HG02759 (cell line): ENCODE results near the gene HIKESHI.

Experiments used
- ATAC-seq: cut with Tn5 transposase; IDR thresholded peaks from one replicate; pipeline ENCODE4 v1.9.1; 2021; ENCODE audit warnings: mild to moderate bottlenecking, moderate library complexity; ENCODE audit not compliant: unreplicated experiment

HIKESHI gene

DNA sequence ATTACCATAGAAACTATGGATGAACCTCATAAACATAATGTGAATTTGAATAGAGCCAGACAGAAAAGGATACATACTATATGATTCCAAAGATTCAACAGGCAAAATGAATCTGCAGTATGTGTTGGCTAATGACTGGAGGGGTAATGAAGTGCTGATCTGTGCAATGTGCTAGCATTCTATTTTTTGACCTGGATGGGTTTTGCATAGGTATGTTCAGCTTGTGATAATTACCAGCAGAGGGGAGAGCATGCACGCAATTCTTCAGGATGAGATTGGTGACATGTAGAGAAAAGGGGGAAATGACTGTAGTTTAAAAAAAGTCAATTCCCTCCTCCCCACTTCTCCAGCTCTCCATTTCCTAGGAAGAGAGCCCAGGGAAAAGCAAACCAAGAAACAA lies 72.0 kb downstream of the HIKESHI start:
- no peak for ATAC-seq

- ATAC-seq, result no peak
These were observed 72.5 kb downstream of the HIKESHI start, which contains the start of gene CCDC81 for GRCh38 chr11:86374586-86374985. TSS of gene CCDC81 (plus strand) at chr11:86374887. CDS start at chr11:86375164, 277 bp downstream.

GRCh38 chr11:86377972-86378371 lies 75.9 kb downstream of the HIKESHI start:
- no peak for ATAC-seq

- ATAC-seq, result no peak
These were observed 78.4 kb downstream of the HIKESHI start for GRCh38 chr11:86380295-86381059.

- no peak for ATAC-seq
These were observed 81.3 kb downstream of the HIKESHI start for GRCh38 chr11:86383041-86383955.

DNA sequence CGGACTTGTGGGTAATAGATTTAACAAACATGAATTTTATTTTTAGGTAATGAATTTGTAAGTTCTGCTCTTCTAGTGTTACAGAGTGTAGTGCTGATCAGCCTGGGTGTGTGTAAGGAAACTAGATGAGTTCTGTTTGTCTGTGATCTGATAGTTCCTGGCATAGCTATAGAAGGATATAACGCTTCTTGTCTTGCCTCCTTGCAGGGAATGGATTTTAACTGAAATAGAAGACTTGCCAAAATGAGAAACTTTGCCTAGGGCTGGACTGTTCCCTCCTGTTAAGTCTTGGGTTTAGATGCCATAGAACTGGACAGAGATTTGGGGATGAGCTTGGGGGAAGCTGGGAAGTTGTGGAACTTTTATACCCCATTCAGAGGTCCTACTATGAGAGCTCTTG lies 84.2 kb downstream of the HIKESHI start:
- no peak for ATAC-seq

DNA sequence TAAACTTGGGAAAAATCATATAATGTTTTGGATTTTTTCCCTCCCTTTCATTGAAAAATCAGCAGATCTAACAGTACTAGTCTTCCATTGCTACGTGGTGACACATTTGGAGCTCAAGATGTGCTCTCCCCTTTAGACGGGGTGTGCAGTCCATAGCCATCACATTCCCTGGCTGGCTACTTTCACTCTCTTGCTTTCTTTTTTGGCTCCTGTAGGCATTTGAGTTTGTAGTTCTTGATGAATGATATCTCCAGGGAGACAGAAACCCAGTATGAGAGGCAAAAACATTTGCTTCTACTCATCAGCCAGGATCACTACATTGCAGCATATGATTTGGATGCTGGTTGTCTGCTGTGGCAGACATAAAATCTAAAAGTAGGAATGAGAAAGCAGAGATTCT lies 84.7 kb downstream of the HIKESHI start:
- ATAC-seq, result no peak

GRCh38 chr11:86388198-86388597 lies 86.2 kb downstream of the HIKESHI start:
- ATAC-seq, result no peak

- no peak for ATAC-seq
These were observed 88.4 kb downstream of the HIKESHI start for GRCh38 chr11:86390487-86390886.

DNA sequence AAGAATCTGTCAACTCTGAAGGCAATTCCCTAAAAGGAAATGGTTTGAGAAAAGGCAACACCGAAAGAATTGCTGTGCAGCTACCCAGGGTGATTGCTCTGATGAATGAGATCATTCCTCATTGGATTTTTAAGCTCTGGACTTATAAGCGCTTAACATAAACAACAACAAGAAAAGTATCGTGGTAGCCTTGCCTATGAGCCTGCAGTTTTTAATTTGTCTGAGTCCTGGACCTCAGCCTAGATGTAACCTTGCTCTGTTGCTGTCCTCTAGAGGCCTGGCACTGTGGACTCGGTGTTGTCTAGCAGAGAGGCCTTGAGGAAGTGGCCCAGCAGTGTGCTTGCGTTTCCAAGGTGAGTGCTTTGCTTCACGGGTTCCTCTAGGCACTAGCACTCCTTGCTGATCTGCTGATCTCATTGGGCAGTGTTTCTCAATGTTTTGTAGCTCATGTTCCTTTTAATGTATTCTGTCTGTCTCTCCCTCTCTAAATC lies 93.1 kb downstream of the HIKESHI start:
- ATAC-seq, result no peak
